Adrenal gland (tissue), 12 donors: Measurements from ENCODE around the gene ARL6IP1. TPM values are rescaled to one million over a fixed set of nuclear protein-coding genes. Genes with fewer than 3 reads are reported as not detected.

Experiments used
- DNase-seq, 7 donors: peaks; one replicate each; pipeline ENCODE4 v3.0.0-alpha.2; 2019 to 2020
- H3K27ac ChIP-seq, 5 donors: fragments of 200-600 bp; sonication (generic) in 4 of 5; 1 replicate in 3 of 5; 2 replicates in 2 of 5; pipeline versions ENCODE4 v1.5.1 to v1.8.0; 2016 to 2020; ENCODE audit warnings: mild to moderate bottlenecking in 1 of 5
- H3K27me3 ChIP-seq: fragments of 200-600 bp; 2 replicates; pipeline ENCODE4 v1.8.0; 2021
- H3K36me3 ChIP-seq, 2 donors: fragments of 200-600 bp; replicated peaks in 1 of 2; 1 replicate in 1 of 2; 2 replicates in 1 of 2; pipeline versions ENCODE4 v1.5.1 to v1.8.0; 2018 to 2022
- H3K4me1 ChIP-seq, 2 donors: fragments of 200-600 bp; replicated peaks in 1 of 2; 1 replicate in 1 of 2; 2 replicates in 1 of 2; pipeline versions ENCODE4 v1.5.1 to v1.8.0; 2018 to 2021
- H3K4me3 ChIP-seq, 4 donors: fragments of 200-600 bp; sonication (generic) in 3 of 4; one replicate each; pipeline ENCODE4 v1.5.1; 2016 to 2018
- H3K9me3 ChIP-seq, 3 donors: fragments of 200-600 bp; sonication (generic) in 1 of 3; replicated peaks in 1 of 3; 1 replicate in 2 of 3; 2 replicates in 1 of 3; pipeline versions ENCODE4 v1.5.1 to v1.8.0; 2016 to 2021
- CTCF ChIP-seq, 6 experiments: fragments of 450-650 bp in 4 of 6; fragments of 200-600 bp in 2 of 6; sonication (generic) in 1 of 6; IDR thresholded peaks; 1 replicate in 5 of 6; 2 replicates in 1 of 6; pipeline versions ENCODE4 v1.5.1 to v1.8.0; 2016 to 2021; ENCODE audit warnings: antibody characterized with exemption in 6 of 6, mild to moderate bottlenecking in 2 of 6, moderate library complexity in 1 of 6
- POLR2A ChIP-seq, 2 donors: fragments of 450-650 bp; IDR thresholded peaks; one replicate each; pipeline ENCODE4 v1.6.1; 2017; ENCODE audit warnings: antibody characterized with exemption in 2 of 2, mild to moderate bottlenecking in 2 of 2, moderate library complexity in 1 of 2
- WGBS, 4 donors: extraction: QIAGEN DNeasy Blood & Tissue Kit in 2 of 4; methylation state at CpG; one replicate each; pipeline versions ENCODE4 v1.1.5 to v1.1.7; 2013 to 2017; 5-methylcytosine and 5-hydroxymethylcytosine counted together
- intact Hi-C, 2 donors: fragments of 100-400 bp; cut with DNase I; formaldehyde crosslinking; loops; one replicate each; pipeline versions ENCODE4 v1.14.1 to v1.15.0; 2022 to 2023
- polyA plus RNA-seq, 3 donors: library from polyadenylated mRNA; stranded (reverse); fragments of 200-250 nt in 2 of 3; fragments of 350-450 nt in 1 of 3; fragmentation: Illumina TruSeq in 1 of 3; extraction: RNeasy Lipid Tissue Mini Kit (QIAGEN cat#74804) in 1 of 3; gene quantifications; one replicate each; pipeline ENCODE4 v1.2.3, GENCODE V29; 2013 to 2014
- total RNA-seq, 9 donors: library from RNA; depleted of rRNA in 4 of 9; stranded (reverse); fragments of >200 nt in 4 of 9; fragments of 120-200 nt in 1 of 9; fragmentation: NEBNext Ultra II Directional in 1 of 9; extraction: Animal tissue kit (Norgen Biotek cat#: 25700) in 1 of 9; gene quantifications; one replicate each; pipeline versions ENCODE4 v1.1.0 to v1.2.4, GENCODE V29; 2013 to 2023
- donor health status: healthy with polysubstance abuse.
- donor health status: Bipolar disorder and iron deficiency.
- donor health status: DM: yes; HTN: yes; CAD: no.
- donor health status: DM: no; HTN: no; CAD: no.
- donor health status: DM: no; HTN: no; CAD: no.
- donor health status: DM: yes; HTN: yes; CAD: no.

Gene ARL6IP1
- total and polyA plus RNA-seq, 12 donors, result 55.3 to 439 (median 227) TPM

GRCh38 chr16:18804540-18804939, 3.2 kb upstream of the ARL6IP1 start:
- H3K27ac ChIP-seq, result peak overlapping the region in 1 of 5 donors; percentile 14
- intact Hi-C loops, result no loop called here

GRCh38 chr16:18803569-18804462, 2.5 kb upstream of the ARL6IP1 start:
- Histone ChIP-seq H3K9me3 (no peaks in the 10 kb centered on the region), H3K4me3 (no peak overlapping the region), H3K4me1 (peaks cover 14 to 23% of the 10 kb centered on the region in 2 donors), H3K36me3 (peaks cover 0 to 5% of the 10 kb centered on the region in 2 donors), H3K27ac (peak overlapping the region in 1 of 5 donors; percentile 14), H3K27me3 (no peaks in the 10 kb centered on the region)
- intact Hi-C loops, result no loop called here
- DNase-seq, result no peak
- 67 to 77% (median 72%) methylated on average over 5 of the region's 5 CpGs for WGBS, 4 donors
- no peak for TF ChIP-seq POLR2A (IDR thresholded peaks at IDR 0.05)
- no peak for TF ChIP-seq CTCF (IDR thresholded peaks at IDR 0.05)

More at GRCh38 chr16:18804540-18804939, 3.2 kb upstream of the ARL6IP1 start:
- Histone ChIP-seq H3K36me3 (peaks cover 0 to 12% of the 10 kb centered on the region in 2 donors), H3K27me3 (no peaks in the 10 kb centered on the region), H3K9me3 (no peaks in the 10 kb centered on the region), H3K4me3 (no peak overlapping the region), H3K4me1 (peaks cover 14 to 16% of the 10 kb centered on the region in 2 donors)
- 68 to 75% (median 69%) methylated on average over 3 of the region's 3 CpGs for WGBS, 4 donors
- DNase-seq, result no peak
- TF ChIP-seq POLR2A (IDR thresholded peaks at IDR 0.05) (no peak), CTCF (IDR thresholded peaks at IDR 0.05) (no peak)

DNA sequence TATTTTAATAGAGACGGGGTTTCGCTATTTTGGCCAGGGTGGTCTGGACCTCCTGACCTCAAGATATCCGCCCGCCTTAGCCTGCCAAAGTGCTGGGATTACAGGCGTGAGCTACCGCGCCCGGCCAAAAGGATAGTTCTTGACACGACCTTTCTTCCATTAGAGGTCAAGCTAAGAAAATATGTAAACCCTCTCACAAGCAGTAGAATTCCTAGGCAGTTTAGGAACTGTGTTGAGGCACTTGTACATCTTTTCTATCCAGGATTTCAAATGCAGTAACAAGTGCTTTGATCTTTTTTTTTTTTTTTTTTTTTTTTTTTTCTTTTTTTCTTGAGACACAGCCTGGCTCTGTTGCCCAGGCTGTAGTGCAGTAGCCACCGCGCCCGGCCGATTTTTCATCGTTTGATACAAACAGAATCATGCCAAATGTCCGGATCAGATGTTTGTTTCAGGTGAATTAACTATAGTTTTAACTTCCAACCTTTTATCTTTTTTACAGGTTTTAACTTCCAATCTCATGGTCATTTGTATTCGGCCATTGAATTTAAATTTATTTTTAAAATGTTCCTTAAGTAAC, 1.5 kb upstream of the ARL6IP1 start:
- TF ChIP-seq CTCF (IDR thresholded peaks at IDR 0.05), result no peak
- no peaks in the 10 kb centered on the region for H3K9me3 ChIP-seq
- peaks cover 14 to 33% of the 10 kb centered on the region in 2 donors for H3K4me1 ChIP-seq
- WGBS, 4 donors, result 86 to 92% (median 90%) methylated on average over 16 of the region's 16 CpGs
- no peaks in the 10 kb centered on the region for H3K27me3 ChIP-seq
- H3K4me3 ChIP-seq, result no peak overlapping the region
- no peak overlapping the region for H3K27ac ChIP-seq
- H3K36me3 ChIP-seq, result peaks cover 0 to 2% of the 10 kb centered on the region in 2 donors
- intact Hi-C loops, result no loop called here
- no peak for DNase-seq

GRCh38 chr16:18800775-18801144, 589 bp downstream of the ARL6IP1 start:
- Histone ChIP-seq H3K4me1 (peaks cover 21 to 54% of the 10 kb centered on the region in 2 donors), H3K27me3 (no peaks in the 10 kb centered on the region), H3K36me3 (peaks cover 0 to 14% of the 10 kb centered on the region in 2 donors), H3K27ac (peak overlapping the region; percentile 79 to 93 (median 82)), H3K4me3 (peak overlapping the region; percentile 65 to 93 (median 74)), H3K9me3 (no peaks in the 10 kb centered on the region)
- no peak for TF ChIP-seq POLR2A (IDR thresholded peaks at IDR 0.05)
- TF ChIP-seq CTCF (IDR thresholded peaks at IDR 0.05), result no peak
- intact Hi-C loops, result no loop called here
- WGBS, 4 donors, result 0 to 5% (median 0%) methylated on average over 10 to 15 of the region's 15 CpGs
- peak in 6 of 7 donors; percentile 26 to 72 (median 36) for DNase-seq
